Measurements from ENCODE around the gene OR2D3.

GRCh38 chr11:6895010-6895409 lies 25.8 kb upstream of the OR2D3 start:
- no peak for TF ChIP-seq CTCF (conservative IDR thresholded peaks at IDR 0.05; ENCODE audit: low read length)
- TF ChIP-seq EZH2phosphoT487 (IDR thresholded peaks at IDR 0.05; ENCODE audit: borderline replicate concordance, low read depth, low read length), result no peak

All from OCI-LY7 (cell line).